Activated naive CD8-positive, alpha-beta T cell treated with anti-CD3 and anti-CD28 coated beads for 36 hours (primary cell): ENCODE measurements around the gene TMPO. TPM values are rescaled to one million over a fixed set of nuclear protein-coding genes. Genes with fewer than 3 reads are reported as not detected.
"Not testable (repeated sequence)": the region's sequence is repeated elsewhere in the genome, so short reads cannot be mapped to it uniquely, and the experiment has no call there.

Experiments used
- DNase-seq: peaks from one replicate; pipeline ENCODE4 v3.0.0; 2021
- H3K27ac Mint-ChIP-seq: one replicate; pipeline ENCODE4 v1.8.0; 2022; ENCODE audit warnings: mild to moderate bottlenecking, moderate library complexity, mixed read lengths
- H3K27me3 Mint-ChIP-seq: one replicate; pipeline ENCODE4 v1.8.0; 2022; ENCODE audit warnings: mild to moderate bottlenecking, mixed read lengths
- H3K36me3 Mint-ChIP-seq: one replicate; pipeline ENCODE4 v1.8.0; 2021; ENCODE audit warnings: mild to moderate bottlenecking, mixed read lengths
- H3K4me1 Mint-ChIP-seq: one replicate; pipeline ENCODE4 v1.8.0; 2021; ENCODE audit warnings: mixed read lengths
- H3K4me3 Mint-ChIP-seq: one replicate; pipeline ENCODE4 v1.8.0; 2022; ENCODE audit warnings: mild to moderate bottlenecking, moderate library complexity, mixed read lengths
- H3K9me3 Mint-ChIP-seq: one replicate; pipeline ENCODE4 v1.8.0; 2022; ENCODE audit warnings: mixed read lengths
- total RNA-seq, 2 experiments: library from RNA; stranded (reverse); gene quantifications; one replicate each; pipeline ENCODE4 v1.2.3, GENCODE V29; 2021

Gene TMPO
- total RNA-seq, 2 experiments from 2014 or later, result 322 to 331 TPM

DNA sequence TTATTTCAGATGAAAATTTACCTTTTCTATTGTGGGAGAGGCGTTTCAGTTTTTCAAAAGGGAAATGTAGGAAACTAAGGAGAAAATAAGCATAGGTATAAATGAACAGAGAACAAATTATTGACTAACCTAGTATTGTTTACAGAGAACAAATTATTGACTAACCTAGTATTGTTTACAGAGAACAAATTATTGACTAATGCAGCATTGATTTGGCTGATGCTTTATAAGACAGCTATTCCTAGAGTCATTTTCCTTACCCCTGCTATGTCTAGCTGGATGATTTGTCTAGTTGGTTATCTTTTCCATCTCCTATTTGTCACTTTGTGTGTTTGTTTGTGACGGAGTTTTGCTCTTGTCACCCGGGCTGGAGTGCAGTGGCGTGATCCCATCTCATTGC lies 22.6 kb downstream of the TMPO start:
- no peak for DNase-seq
- no peaks in the 10 kb centered on the region for H3K27me3 Mint-ChIP-seq
- H3K9me3 Mint-ChIP-seq, result no peaks in the 10 kb centered on the region
- peaks cover 24% of the 10 kb centered on the region for H3K4me1 Mint-ChIP-seq
- H3K27ac Mint-ChIP-seq, result no peak overlapping the region
- H3K36me3 Mint-ChIP-seq, result peaks cover 30% of the 10 kb centered on the region
- H3K4me3 Mint-ChIP-seq, result no peak overlapping the region

DNA sequence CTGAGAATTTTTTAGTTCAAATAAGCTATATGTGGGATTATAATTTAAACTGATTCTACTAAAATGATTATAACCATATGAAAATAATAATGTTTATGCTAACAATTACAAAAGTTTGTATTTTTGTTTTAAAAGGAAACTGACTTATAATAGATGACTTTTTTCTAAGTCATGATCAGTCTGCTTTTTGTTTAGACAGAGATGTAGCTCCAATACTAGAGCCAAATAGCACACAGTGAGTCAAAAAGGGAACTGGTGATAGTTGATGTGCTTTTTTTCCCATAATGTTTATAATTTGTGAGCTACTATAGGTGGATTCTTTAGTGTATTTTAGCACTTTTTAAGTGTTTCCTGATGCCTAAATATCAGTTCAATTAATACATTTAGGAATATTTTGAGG lies 28.3 kb downstream of the TMPO start:
- no peak for DNase-seq
- H3K36me3 Mint-ChIP-seq, result peaks cover 31% of the 10 kb centered on the region
- H3K4me3 Mint-ChIP-seq, result no peak overlapping the region
- H3K9me3 Mint-ChIP-seq, result no peaks in the 10 kb centered on the region
- H3K27ac Mint-ChIP-seq, result no peak overlapping the region
- H3K4me1 Mint-ChIP-seq, result peaks cover 16% of the 10 kb centered on the region
- H3K27me3 Mint-ChIP-seq, result no peaks in the 10 kb centered on the region

DNA sequence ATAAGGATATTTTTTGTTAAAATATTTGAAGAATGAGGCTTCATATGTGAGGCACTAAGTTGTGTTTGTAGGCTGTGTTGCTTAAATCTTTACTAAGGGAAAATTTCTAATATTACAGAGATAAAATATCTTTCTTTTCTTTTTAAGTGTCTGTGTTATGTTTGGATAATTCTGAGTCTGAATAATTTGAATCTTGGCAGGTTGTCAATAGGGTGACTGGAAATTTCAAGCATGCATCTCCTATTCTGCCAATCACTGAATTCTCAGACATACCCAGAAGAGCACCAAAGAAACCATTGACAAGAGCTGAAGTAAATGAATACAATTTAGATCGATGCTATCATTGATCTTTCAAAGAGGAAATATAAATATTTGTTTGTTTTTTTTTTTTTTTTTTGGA lies 29.4 kb downstream of the TMPO start:
- Mint-ChIP-seq H3K9me3 (no peaks in the 10 kb centered on the region), H3K4me1 (peaks cover 16% of the 10 kb centered on the region), H3K4me3 (no peak overlapping the region), H3K27ac (no peak overlapping the region), H3K27me3 (no peaks in the 10 kb centered on the region), H3K36me3 (peaks cover 33% of the 10 kb centered on the region)
- no peak for DNase-seq

DNA sequence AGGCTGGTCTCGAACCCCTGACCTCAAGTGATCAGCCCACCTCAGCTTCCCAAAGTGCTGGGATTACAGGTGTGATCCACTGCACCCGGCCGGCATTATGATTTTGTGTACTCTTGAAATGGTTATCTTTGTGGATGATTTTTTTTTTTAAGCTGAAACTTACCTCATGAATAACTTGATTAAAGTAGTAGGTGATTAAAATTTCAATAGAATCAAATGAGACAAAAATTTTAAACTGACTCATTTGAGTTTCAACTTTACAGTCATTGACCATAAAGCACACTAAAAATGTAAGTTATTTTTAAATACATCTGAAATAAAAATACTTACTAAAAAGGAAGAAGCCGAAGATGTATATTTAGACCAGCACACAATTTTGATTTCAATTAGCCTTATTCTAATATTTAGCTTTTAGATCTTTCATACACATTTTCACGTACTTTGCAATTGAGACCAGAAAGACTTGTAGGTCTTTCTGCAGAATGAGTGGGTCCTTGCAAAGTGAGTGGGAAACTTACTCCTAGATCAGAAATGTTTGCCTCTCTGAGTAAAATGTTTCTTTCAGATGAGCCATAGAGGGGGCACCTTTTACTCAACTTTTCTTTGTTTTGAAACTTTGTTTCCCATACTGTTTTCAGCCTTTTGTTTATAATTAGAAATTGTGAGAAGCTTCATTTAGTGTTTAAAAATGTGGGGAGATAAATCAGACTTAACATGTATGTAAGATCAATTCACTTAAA lies 34.2 kb downstream of the TMPO start:
- H3K9me3 Mint-ChIP-seq, result no peaks in the 10 kb centered on the region
- H3K4me1 Mint-ChIP-seq, result no peaks in the 10 kb centered on the region
- DNase-seq, result no peak
- H3K36me3 Mint-ChIP-seq, result peaks cover 30% of the 10 kb centered on the region
- no peak overlapping the region for H3K27ac Mint-ChIP-seq
- no peaks in the 10 kb centered on the region for H3K27me3 Mint-ChIP-seq
- H3K4me3 Mint-ChIP-seq, result no peak overlapping the region

DNA sequence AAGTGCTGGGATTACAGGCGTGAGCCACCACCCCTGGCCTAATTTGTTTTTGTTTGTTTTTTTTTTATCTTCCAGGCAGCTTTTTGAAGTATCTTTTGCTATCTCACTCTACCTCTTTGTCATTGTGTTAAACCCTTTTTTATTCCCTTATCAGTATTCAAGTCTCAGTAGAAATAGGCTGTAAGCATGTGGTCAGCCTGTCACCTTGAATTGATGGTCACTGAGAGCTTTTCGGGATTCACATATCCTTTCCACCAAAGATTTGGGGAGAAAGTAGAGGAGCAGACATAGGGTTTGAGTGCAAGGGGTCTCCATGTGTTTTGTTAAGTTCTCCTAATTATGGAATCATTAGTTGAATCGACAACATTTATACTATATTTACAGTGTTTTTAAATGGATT lies 36.4 kb downstream of the TMPO start:
- H3K4me3 Mint-ChIP-seq, result no peak overlapping the region
- DNase-seq, result no peak
- peak overlapping the region; percentile 29 for H3K27ac Mint-ChIP-seq
- H3K36me3 Mint-ChIP-seq, result peaks cover 24% of the 10 kb centered on the region
- no peaks in the 10 kb centered on the region for H3K27me3 Mint-ChIP-seq
- H3K4me1 Mint-ChIP-seq, result no peaks in the 10 kb centered on the region
- no peaks in the 10 kb centered on the region for H3K9me3 Mint-ChIP-seq

DNA sequence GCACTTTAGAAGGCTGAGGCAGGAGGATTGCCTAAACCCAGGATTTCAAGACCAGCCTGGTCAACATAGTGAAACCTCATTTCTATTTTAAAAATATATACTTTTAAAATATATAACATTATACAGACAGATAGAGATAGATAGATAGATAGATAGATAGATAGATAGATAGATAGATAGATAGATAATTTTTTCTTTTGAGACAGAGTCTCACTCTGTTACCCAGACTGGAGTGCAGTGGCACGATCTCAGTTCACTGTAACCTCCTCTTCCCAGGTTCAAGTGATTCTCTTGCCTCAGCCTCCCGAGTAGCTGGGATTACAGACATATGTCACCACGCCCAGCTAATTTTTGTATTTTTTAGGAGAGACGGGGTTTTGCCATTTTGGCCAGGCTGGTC lies 42.7 kb downstream of the TMPO start:
- not testable (repeated sequence) for H3K27ac Mint-ChIP-seq, H3K4me3 Mint-ChIP-seq, H3K27me3 Mint-ChIP-seq, H3K4me1 Mint-ChIP-seq, H3K36me3 Mint-ChIP-seq, DNase-seq, H3K9me3 Mint-ChIP-seq

DNA sequence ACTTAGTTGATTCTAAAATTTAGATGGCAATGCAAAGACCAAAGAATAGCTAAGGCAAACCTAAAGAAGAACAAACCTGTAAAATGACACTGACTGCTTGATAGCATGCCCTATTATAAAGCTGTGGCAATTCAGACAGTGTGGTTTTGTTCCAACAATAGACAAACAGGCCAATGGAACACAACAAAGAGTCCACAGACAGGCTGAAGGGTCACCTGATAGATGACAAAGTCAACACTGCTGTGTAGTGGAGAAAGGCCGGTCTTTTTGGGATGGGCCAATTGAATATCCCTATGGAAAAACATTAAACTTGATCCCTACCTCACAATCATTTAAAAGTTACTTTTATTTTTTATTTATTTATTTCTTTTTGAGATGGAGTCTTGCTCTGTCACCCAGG lies 44.3 kb downstream of the TMPO start:
- peaks cover 1% of the 10 kb centered on the region for H3K9me3 Mint-ChIP-seq
- no peak overlapping the region for H3K27ac Mint-ChIP-seq
- no peaks in the 10 kb centered on the region for H3K27me3 Mint-ChIP-seq
- H3K36me3 Mint-ChIP-seq, result no peaks in the 10 kb centered on the region
- no peak overlapping the region for H3K4me3 Mint-ChIP-seq
- no peak for DNase-seq
- H3K4me1 Mint-ChIP-seq, result no peaks in the 10 kb centered on the region

DNA sequence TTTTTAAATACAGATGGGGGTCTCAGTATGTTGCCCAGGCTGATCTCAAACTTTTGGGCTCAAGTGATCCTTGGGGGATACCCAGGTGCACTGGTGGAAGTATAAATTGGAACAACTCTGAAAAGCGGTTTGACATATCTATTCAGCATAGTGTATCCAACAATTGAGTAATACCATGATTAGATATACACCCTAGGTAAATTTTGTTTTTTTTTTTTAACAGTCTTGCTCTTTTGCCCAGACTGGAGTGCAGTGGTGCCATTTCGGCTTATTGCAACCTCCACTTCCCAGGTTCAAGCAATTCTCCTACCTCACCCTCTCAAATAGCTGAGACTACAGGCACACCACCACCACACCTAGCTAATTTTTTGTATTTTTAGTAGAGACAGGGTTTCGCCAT lies 46.5 kb downstream of the TMPO start:
- Mint-ChIP-seq H3K36me3 (no peaks in the 10 kb centered on the region), H3K4me1 (peaks cover 3% of the 10 kb centered on the region), H3K4me3 (no peak overlapping the region), H3K9me3 (peaks cover 1% of the 10 kb centered on the region), H3K27ac (no peak overlapping the region), H3K27me3 (no peaks in the 10 kb centered on the region)
- no peak for DNase-seq

DNA sequence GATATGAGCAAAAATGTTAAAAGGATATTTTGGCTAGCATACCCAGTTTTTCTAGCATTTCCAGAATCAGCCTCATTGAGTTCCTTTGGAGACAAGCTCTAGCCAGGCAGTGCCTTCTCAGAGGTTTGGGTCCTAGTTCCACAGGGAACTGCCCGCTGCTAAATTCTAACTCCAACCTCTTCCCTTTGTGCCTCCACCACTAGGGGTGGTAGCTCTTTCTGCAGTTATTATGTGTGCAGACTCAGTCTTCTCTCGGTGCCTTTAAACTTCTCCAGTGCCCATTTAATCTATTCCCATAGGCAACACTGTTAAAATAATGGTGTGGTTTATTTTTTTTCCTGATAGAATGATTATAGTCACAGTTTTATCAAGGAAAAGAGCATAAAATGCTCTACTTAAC lies 56.6 kb downstream of the TMPO start:
- H3K36me3 Mint-ChIP-seq, result no peaks in the 10 kb centered on the region
- H3K4me1 Mint-ChIP-seq, result no peaks in the 10 kb centered on the region
- no peak overlapping the region for H3K4me3 Mint-ChIP-seq
- no peak overlapping the region for H3K27ac Mint-ChIP-seq
- no peaks in the 10 kb centered on the region for H3K27me3 Mint-ChIP-seq
- no peak for DNase-seq
- H3K9me3 Mint-ChIP-seq, result no peaks in the 10 kb centered on the region

DNA sequence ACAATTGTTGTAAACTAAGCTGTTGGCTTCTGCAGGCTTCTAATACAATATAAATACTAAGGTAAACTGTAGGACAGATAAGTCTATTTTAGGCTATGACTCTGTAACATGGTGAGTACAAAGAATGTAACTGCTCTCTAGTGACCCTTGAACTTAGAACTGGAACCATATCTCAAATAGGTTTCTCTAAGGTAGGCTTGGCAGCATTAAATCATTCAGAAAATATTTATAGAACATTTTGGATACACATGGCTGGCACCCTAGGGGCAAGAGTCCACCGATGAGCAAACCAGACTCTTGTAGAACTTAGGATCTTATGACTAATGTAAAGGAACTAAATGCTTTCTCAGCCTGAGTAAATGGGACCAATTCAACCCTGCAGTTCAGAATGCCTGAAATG lies 58.7 kb downstream of the TMPO start:
- no peaks in the 10 kb centered on the region for H3K9me3 Mint-ChIP-seq
- no peak for DNase-seq
- H3K27me3 Mint-ChIP-seq, result no peaks in the 10 kb centered on the region
- H3K4me3 Mint-ChIP-seq, result no peak overlapping the region
- no peaks in the 10 kb centered on the region for H3K4me1 Mint-ChIP-seq
- no peaks in the 10 kb centered on the region for H3K36me3 Mint-ChIP-seq
- H3K27ac Mint-ChIP-seq, result no peak overlapping the region

DNA sequence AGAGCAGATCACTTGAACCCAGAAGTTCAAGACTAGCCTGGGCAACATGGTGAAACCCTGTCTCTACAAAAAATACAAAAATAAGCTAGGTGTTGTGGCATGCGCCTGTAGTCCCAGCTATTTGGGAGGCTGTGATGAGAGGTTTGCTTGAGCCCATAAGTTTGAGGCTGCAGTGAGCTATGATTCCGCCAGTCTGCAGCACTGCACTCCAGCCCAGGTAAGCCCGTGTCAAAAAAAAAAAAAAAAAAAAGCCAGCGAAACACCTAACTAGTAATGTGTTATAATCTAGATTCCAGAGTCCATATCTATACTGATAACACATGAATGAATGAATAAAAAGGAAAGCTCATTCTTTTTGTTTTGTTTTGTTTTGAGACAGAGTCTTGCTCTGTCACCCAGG lies 59.6 kb downstream of the TMPO start:
- no peaks in the 10 kb centered on the region for H3K4me1 Mint-ChIP-seq
- no peak overlapping the region for H3K4me3 Mint-ChIP-seq
- H3K27me3 Mint-ChIP-seq, result no peaks in the 10 kb centered on the region

DNA sequence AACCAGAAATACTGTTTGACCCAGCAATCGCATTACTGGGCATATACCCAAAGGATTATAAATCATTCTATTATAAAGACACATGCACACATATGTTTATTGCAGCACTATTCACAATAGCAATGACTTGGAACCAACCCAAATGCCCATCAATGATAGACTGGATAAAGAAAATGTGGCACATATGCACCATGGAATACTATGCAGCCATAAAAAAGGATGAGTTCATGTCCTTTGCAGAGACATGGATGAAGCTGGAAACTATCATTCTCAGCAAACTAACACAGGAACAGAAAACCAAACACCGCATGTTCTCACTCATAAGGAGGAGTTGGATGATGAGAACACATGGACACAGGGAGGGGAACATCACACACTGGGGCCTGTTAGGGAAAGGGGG lies 61.4 kb downstream of the TMPO start:
- not testable (repeated sequence) for H3K36me3 Mint-ChIP-seq, H3K4me3 Mint-ChIP-seq, H3K4me1 Mint-ChIP-seq, H3K27me3 Mint-ChIP-seq, H3K9me3 Mint-ChIP-seq, H3K27ac Mint-ChIP-seq, DNase-seq

More for the DNA sequence above, 59.6 kb downstream of the TMPO start:
- Mint-ChIP-seq H3K36me3 (no peaks in the 10 kb centered on the region), H3K27ac (no peak overlapping the region), H3K9me3 (no peaks in the 10 kb centered on the region)
- DNase-seq, result no peak

DNA sequence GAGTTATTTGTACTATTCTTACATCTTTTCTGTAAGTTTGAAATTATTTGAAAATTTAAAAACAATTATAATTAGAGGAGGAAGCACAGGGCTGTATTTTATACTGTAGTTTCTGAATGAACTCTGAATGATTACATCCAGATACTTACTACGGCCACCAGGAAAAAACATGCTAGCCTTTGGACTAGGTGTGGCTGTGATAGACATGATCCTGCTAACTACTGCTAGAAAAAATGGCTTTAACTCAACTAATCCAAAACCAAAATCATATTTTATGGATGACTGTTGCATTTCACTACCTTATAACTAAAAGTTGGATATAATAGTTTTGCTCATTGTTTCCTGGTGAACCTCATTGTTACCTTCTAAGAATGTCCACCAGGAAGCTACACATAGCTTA lies 63.0 kb downstream of the TMPO start:
- H3K27ac Mint-ChIP-seq, result no peak overlapping the region
- no peaks in the 10 kb centered on the region for H3K9me3 Mint-ChIP-seq
- H3K4me3 Mint-ChIP-seq, result no peak overlapping the region
- no peak for DNase-seq
- no peaks in the 10 kb centered on the region for H3K36me3 Mint-ChIP-seq
- H3K4me1 Mint-ChIP-seq, result no peaks in the 10 kb centered on the region
- no peaks in the 10 kb centered on the region for H3K27me3 Mint-ChIP-seq

DNA sequence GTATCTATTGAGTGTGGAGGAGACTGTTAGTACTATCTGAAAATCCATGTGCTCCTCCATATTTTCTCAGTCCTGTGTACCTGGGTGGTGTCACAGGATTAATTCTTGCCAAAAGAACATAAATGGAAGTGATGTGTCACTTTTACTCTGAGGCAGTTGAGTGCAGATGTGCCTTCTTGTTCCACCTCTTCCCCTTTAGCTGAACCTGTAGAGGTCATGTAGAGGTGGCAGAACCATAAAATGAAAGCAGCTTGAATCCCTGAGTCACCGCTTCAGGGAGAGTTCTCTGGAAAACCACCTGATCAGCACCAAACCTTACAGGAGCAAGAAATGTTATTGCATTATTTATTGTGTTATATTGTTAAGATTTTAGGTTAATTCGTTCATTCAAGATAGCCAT lies 63.4 kb downstream of the TMPO start:
- no peak for DNase-seq
- Mint-ChIP-seq H3K27ac (no peak overlapping the region), H3K9me3 (no peaks in the 10 kb centered on the region), H3K36me3 (no peaks in the 10 kb centered on the region), H3K27me3 (no peaks in the 10 kb centered on the region), H3K4me3 (no peak overlapping the region), H3K4me1 (no peaks in the 10 kb centered on the region)

DNA sequence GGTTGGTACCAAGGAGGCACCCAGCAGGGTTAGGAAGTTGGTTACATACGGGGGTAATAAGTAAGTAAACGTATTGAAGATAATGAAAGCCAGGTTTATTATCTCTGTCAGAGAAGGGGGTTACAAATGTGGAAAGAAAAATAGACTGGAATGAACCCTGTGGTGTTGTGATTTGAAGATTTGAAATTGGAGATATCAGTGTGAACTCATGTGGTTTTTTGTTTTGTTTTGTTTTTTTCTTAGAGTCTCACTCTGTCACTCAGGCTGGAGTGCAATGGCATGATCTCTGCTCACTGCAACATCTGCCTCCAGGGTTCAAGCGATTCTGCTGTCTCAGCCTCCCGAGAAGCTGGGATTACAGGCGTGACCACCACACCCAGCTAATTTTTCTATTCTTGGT lies 64.0 kb downstream of the TMPO start:
- no peak overlapping the region for H3K4me3 Mint-ChIP-seq

DNA sequence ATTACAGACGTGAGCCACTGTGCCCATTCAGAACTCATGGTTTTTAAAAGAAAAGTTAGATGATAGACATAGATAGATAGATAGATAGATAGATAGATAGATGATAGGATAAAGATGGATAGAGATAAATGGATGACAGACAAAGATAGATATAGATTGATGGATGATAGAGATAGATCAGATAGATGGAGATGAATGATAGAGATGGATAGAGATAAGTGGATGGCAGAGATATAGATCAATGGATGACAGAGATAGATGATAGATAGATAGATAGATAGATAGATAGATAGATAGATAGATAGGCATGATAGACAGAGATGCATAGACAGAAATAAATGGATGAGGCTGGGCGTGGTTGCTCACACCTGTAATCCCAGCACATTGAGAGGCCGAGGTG lies 64.4 kb downstream of the TMPO start:
- Mint-ChIP-seq H3K36me3 (no peaks in the 10 kb centered on the region), H3K4me3 (no peak overlapping the region), H3K27ac (no peak overlapping the region), H3K4me1 (no peaks in the 10 kb centered on the region), H3K27me3 (no peaks in the 10 kb centered on the region), H3K9me3 (no peaks in the 10 kb centered on the region)
- no peak for DNase-seq

More for the DNA sequence above, 64.0 kb downstream of the TMPO start:
- Mint-ChIP-seq H3K9me3 (no peaks in the 10 kb centered on the region), H3K27me3 (no peaks in the 10 kb centered on the region), H3K36me3 (no peaks in the 10 kb centered on the region), H3K27ac (no peak overlapping the region), H3K4me1 (no peaks in the 10 kb centered on the region)
- no peak for DNase-seq
